H1 (cell line): ENCODE measurements around the gene ORC5. TPM values are rescaled to one million over a fixed set of nuclear protein-coding genes. Genes with fewer than 3 reads are reported as not detected.

Experiments
- polyA plus RNA-seq, 7 experiments: library from polyadenylated mRNA; depleted of rRNA in 3 of 7; stranded (reverse) in 5 of 7; unstranded in 2 of 7; fragments of >200 nt in 5 of 7; fragments of 200-250 nt in 2 of 7; gene quantifications; 1 replicate in 5 of 7; 2 replicates in 1 of 7; 4 replicates in 1 of 7; pipeline versions ENCODE4 v1.2.1 to v1.2.3, GENCODE V29; 2011 to 2013; ENCODE audit warnings: missing spikeins in 2 of 7, mixed read lengths in 2 of 7
- total RNA-seq: library from RNA; stranded (reverse); fragmentation: NEBNext Ultra II Directional; extraction: Animal tissue kit (Norgen Biotek cat#: 25700); gene quantifications from 2 replicates; pipeline ENCODE4 v1.2.1, GENCODE V29; 2021
- TF ChIP-seq, protein P1 (sequence below): fragments of 300-600 bp; sonication (generic); IDR thresholded peaks from 2 replicates; pipeline ENCODE4 v1.7.1; 2012; ENCODE audit warnings: low read length, moderate library complexity, mild to moderate bottlenecking, inconsistent platforms; ENCODE audit not compliant: insufficient replicate concordance

ORC5 gene
- total and polyA plus RNA-seq, 2 of the 8 experiments (the other 6 are each of a cell fraction or from before 2014, with no cell fraction given): 7.7 to 19.9 TPM

GRCh38 chr7:104175361-104175984 is 32.3 kb downstream of the ORC5 start (continued):
- TF ChIP-seq, protein P1, sequence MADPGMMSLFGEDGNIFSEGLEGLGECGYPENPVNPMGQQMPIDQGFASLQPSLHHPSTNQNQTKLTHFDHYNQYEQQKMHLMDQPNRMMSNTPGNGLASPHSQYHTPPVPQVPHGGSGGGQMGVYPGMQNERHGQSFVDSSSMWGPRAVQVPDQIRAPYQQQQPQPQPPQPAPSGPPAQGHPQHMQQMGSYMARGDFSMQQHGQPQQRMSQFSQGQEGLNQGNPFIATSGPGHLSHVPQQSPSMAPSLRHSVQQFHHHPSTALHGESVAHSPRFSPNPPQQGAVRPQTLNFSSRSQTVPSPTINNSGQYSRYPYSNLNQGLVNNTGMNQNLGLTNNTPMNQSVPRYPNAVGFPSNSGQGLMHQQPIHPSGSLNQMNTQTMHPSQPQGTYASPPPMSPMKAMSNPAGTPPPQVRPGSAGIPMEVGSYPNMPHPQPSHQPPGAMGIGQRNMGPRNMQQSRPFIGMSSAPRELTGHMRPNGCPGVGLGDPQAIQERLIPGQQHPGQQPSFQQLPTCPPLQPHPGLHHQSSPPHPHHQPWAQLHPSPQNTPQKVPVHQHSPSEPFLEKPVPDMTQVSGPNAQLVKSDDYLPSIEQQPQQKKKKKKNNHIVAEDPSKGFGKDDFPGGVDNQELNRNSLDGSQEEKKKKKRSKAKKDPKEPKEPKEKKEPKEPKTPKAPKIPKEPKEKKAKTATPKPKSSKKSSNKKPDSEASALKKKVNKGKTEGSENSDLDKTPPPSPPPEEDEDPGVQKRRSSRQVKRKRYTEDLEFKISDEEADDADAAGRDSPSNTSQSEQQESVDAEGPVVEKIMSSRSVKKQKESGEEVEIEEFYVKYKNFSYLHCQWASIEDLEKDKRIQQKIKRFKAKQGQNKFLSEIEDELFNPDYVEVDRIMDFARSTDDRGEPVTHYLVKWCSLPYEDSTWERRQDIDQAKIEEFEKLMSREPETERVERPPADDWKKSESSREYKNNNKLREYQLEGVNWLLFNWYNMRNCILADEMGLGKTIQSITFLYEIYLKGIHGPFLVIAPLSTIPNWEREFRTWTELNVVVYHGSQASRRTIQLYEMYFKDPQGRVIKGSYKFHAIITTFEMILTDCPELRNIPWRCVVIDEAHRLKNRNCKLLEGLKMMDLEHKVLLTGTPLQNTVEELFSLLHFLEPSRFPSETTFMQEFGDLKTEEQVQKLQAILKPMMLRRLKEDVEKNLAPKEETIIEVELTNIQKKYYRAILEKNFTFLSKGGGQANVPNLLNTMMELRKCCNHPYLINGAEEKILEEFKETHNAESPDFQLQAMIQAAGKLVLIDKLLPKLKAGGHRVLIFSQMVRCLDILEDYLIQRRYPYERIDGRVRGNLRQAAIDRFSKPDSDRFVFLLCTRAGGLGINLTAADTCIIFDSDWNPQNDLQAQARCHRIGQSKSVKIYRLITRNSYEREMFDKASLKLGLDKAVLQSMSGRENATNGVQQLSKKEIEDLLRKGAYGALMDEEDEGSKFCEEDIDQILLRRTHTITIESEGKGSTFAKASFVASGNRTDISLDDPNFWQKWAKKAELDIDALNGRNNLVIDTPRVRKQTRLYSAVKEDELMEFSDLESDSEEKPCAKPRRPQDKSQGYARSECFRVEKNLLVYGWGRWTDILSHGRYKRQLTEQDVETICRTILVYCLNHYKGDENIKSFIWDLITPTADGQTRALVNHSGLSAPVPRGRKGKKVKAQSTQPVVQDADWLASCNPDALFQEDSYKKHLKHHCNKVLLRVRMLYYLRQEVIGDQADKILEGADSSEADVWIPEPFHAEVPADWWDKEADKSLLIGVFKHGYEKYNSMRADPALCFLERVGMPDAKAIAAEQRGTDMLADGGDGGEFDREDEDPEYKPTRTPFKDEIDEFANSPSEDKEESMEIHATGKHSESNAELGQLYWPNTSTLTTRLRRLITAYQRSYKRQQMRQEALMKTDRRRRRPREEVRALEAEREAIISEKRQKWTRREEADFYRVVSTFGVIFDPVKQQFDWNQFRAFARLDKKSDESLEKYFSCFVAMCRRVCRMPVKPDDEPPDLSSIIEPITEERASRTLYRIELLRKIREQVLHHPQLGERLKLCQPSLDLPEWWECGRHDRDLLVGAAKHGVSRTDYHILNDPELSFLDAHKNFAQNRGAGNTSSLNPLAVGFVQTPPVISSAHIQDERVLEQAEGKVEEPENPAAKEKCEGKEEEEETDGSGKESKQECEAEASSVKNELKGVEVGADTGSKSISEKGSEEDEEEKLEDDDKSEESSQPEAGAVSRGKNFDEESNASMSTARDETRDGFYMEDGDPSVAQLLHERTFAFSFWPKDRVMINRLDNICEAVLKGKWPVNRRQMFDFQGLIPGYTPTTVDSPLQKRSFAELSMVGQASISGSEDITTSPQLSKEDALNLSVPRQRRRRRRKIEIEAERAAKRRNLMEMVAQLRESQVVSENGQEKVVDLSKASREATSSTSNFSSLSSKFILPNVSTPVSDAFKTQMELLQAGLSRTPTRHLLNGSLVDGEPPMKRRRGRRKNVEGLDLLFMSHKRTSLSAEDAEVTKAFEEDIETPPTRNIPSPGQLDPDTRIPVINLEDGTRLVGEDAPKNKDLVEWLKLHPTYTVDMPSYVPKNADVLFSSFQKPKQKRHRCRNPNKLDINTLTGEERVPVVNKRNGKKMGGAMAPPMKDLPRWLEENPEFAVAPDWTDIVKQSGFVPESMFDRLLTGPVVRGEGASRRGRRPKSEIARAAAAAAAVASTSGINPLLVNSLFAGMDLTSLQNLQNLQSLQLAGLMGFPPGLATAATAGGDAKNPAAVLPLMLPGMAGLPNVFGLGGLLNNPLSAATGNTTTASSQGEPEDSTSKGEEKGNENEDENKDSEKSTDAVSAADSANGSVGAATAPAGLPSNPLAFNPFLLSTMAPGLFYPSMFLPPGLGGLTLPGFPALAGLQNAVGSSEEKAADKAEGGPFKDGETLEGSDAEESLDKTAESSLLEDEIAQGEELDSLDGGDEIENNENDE: peak; percentile 59
